MM.1S (cell line): ENCODE data around the gene CALU.

ENCODE experiments used
- DNase-seq: peaks from one replicate; pipeline ENCODE4 v3.0.0-alpha.2; 2015
- H2AFZ ChIP-seq: fragments of 300-600 bp; sonication (generic); 2 replicates; pipeline ENCODE4 v1.6.0; 2016; ENCODE audit warnings: antibody characterized with exemption, low read length
- H3F3A ChIP-seq: fragments of 300-600 bp; sonication (generic); 2 replicates; pipeline ENCODE4 v1.6.1; 2016; ENCODE audit warnings: mild to moderate bottlenecking, antibody characterized with exemption, low read length, moderate library complexity, mixed read lengths; ENCODE audit not compliant: insufficient read depth
- H3K27ac ChIP-seq: fragments of 300-600 bp; sonication (generic); 2 replicates; pipeline ENCODE4 v1.5.1; 2016; ENCODE audit warnings: mild to moderate bottlenecking, low read length
- H3K27me3 ChIP-seq: fragments of 300-600 bp; sonication (generic); replicated peaks from 2 replicates; pipeline ENCODE4 v1.6.0; 2016; ENCODE audit warnings: low read length; ENCODE audit not compliant: insufficient read depth
- H3K36me3 ChIP-seq: fragments of 300-600 bp; sonication (generic); replicated peaks from 2 replicates; pipeline ENCODE4 v1.6.1; 2016; ENCODE audit warnings: mild to moderate bottlenecking, low read length, mixed read lengths; ENCODE audit not compliant: insufficient read depth
- H3K4me1 ChIP-seq: fragments of 300-600 bp; sonication (generic); 2 replicates; pipeline ENCODE4 v1.6.1; 2016; ENCODE audit warnings: low read length, mixed read lengths
- H3K4me2 ChIP-seq: fragments of 300-600 bp; sonication (generic); 2 replicates; pipeline ENCODE4 v1.6.0; 2016; ENCODE audit warnings: low read depth, low read length
- H3K4me3 ChIP-seq: fragments of 300-600 bp; sonication (generic); 2 replicates; pipeline ENCODE4 v1.5.1; 2016; ENCODE audit warnings: low read length, mixed read lengths
- H3K79me2 ChIP-seq: fragments of 300-600 bp; sonication (generic); 2 replicates; pipeline ENCODE4 v1.6.1; 2016; ENCODE audit warnings: mixed run types, low read length, mixed read lengths
- H3K9ac ChIP-seq: fragments of 300-600 bp; sonication (generic); 2 replicates; pipeline ENCODE4 v1.6.1; 2016; ENCODE audit warnings: low read length, mixed read lengths
- H3K9me2 ChIP-seq: fragments of 300-600 bp; sonication (generic); replicated peaks from 2 replicates; pipeline ENCODE4 v1.6.1; 2016; ENCODE audit warnings: mild to moderate bottlenecking, low read length, mixed read lengths; ENCODE audit not compliant: insufficient read depth
- H3K9me3 ChIP-seq: fragments of 300-600 bp; sonication (generic); replicated peaks from 2 replicates; pipeline ENCODE4 v1.6.1; 2016; ENCODE audit warnings: mild to moderate bottlenecking, low read length, mixed read lengths; ENCODE audit not compliant: insufficient read depth
- H4K20me1 ChIP-seq: fragments of 300-600 bp; sonication (generic); 2 replicates; pipeline ENCODE4 v1.6.1; 2016; ENCODE audit warnings: mild to moderate bottlenecking, low read length, moderate library complexity, mixed read lengths; ENCODE audit not compliant: insufficient read depth
- EZH2 ChIP-seq: fragments of 300-600 bp; sonication (generic); optimal IDR thresholded peaks from 2 replicates; pipeline ENCODE3; 2017; ENCODE audit warnings: low read depth, mild to moderate bottlenecking, antibody characterized with exemption, low read length, mixed read lengths
- EZH2phosphoT487 ChIP-seq: fragments of 300-600 bp; sonication (generic); IDR thresholded peaks from 2 replicates; pipeline ENCODE4 v1.6.1; 2018; ENCODE audit warnings: antibody characterized with exemption, low read length
- TF ChIP-seq, protein P1 (sequence below): fragments of 300-600 bp; sonication (generic); IDR thresholded peaks from 2 replicates; pipeline ENCODE4 v1.5.1; 2016; ENCODE audit warnings: antibody characterized with exemption, low read length, mixed read lengths

Gene CALU

GRCh38 chr7:128801667-128802418 is 62.7 kb downstream of the CALU start:
- Histone ChIP-seq H2AFZ (no peak overlapping the region), H3K4me3 (no peak overlapping the region), H3K9me2 (no peaks in the 10 kb centered on the region), H3K9me3 (no peaks in the 10 kb centered on the region), H3F3A (no peaks in the 10 kb centered on the region), H3K4me2 (no peak overlapping the region), H3K4me1 (no peaks in the 10 kb centered on the region), H3K27ac (no peak overlapping the region), H3K36me3 (no peaks in the 10 kb centered on the region), H3K27me3 (no peaks in the 10 kb centered on the region), H3K79me2 (no peaks in the 10 kb centered on the region), H3K9ac (no peak overlapping the region), H4K20me1 (no peaks in the 10 kb centered on the region)
- TF ChIP-seq, protein P1, sequence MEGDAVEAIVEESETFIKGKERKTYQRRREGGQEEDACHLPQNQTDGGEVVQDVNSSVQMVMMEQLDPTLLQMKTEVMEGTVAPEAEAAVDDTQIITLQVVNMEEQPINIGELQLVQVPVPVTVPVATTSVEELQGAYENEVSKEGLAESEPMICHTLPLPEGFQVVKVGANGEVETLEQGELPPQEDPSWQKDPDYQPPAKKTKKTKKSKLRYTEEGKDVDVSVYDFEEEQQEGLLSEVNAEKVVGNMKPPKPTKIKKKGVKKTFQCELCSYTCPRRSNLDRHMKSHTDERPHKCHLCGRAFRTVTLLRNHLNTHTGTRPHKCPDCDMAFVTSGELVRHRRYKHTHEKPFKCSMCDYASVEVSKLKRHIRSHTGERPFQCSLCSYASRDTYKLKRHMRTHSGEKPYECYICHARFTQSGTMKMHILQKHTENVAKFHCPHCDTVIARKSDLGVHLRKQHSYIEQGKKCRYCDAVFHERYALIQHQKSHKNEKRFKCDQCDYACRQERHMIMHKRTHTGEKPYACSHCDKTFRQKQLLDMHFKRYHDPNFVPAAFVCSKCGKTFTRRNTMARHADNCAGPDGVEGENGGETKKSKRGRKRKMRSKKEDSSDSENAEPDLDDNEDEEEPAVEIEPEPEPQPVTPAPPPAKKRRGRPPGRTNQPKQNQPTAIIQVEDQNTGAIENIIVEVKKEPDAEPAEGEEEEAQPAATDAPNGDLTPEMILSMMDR = no peak
- TF ChIP-seq EZH2phosphoT487 (no peak), EZH2 (no peak)
- no peak for DNase-seq

GRCh38 chr7:128804484-128804883 is 65.3 kb downstream of the CALU start:
- Histone ChIP-seq H3K4me3 (no peak overlapping the region), H3K4me1 (no peaks in the 10 kb centered on the region), H3K79me2 (no peaks in the 10 kb centered on the region), H3F3A (no peaks in the 10 kb centered on the region), H4K20me1 (no peaks in the 10 kb centered on the region), H3K4me2 (no peak overlapping the region), H3K9ac (no peak overlapping the region), H3K27ac (no peak overlapping the region), H2AFZ (no peak overlapping the region), H3K27me3 (no peaks in the 10 kb centered on the region), H3K9me3 (no peaks in the 10 kb centered on the region), H3K36me3 (no peaks in the 10 kb centered on the region), H3K9me2 (no peaks in the 10 kb centered on the region)
- TF ChIP-seq EZH2phosphoT487 = no peak
- no peak for TF ChIP-seq EZH2
- DNase-seq = no peak

DNA sequence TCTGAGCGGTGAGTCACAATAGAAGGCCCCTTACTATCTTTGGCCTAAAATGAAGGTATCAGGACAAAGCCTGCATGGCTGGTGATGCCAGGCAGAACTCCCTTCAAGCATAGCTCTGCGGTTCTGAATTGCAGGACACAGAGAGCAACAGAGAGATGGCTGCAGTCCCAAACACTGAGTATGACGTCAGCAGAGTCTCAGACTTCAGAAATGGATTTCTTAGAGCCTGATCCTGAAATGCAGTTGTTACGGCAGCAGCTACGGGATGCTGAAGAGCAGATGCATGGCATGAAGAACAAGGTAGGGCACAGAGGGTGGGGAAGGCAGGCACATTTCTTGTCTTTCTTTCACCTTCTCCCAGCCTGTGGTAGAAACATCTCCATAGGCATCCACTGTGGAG is 66.1 kb downstream of the CALU start:
- Histone ChIP-seq H3F3A (no peaks in the 10 kb centered on the region), H3K4me1 (no peaks in the 10 kb centered on the region), H3K9me3 (no peaks in the 10 kb centered on the region), H3K9ac (no peak overlapping the region), H3K4me2 (no peak overlapping the region), H3K79me2 (no peaks in the 10 kb centered on the region), H3K36me3 (no peaks in the 10 kb centered on the region), H3K27ac (no peak overlapping the region), H2AFZ (no peak overlapping the region), H4K20me1 (no peaks in the 10 kb centered on the region), H3K9me2 (no peaks in the 10 kb centered on the region), H3K27me3 (no peaks in the 10 kb centered on the region), H3K4me3 (no peak overlapping the region)
- TF ChIP-seq EZH2 = no peak
- TF ChIP-seq EZH2phosphoT487 = no peak
- TF ChIP-seq, protein P1 = no peak
- no peak for DNase-seq

GRCh38 chr7:128807191-128807590 is 68.0 kb downstream of the CALU start:
- Histone ChIP-seq H3K79me2 (no peaks in the 10 kb centered on the region), H3F3A (peaks cover 8% of the 10 kb centered on the region), H3K27me3 (no peaks in the 10 kb centered on the region), H3K4me2 (no peak overlapping the region), H3K9me2 (no peaks in the 10 kb centered on the region), H2AFZ (no peak overlapping the region), H3K9ac (no peak overlapping the region), H3K27ac (no peak overlapping the region), H4K20me1 (no peaks in the 10 kb centered on the region), H3K4me1 (peaks cover 9% of the 10 kb centered on the region), H3K9me3 (no peaks in the 10 kb centered on the region), H3K4me3 (no peak overlapping the region), H3K36me3 (no peaks in the 10 kb centered on the region)
- no peak for DNase-seq
- TF ChIP-seq, protein P1 = no peak
- TF ChIP-seq EZH2 = no peak
- TF ChIP-seq EZH2phosphoT487 = no peak
